Astrocyte of the spinal cord (primary cell): ENCODE results near the gene FBXO39.
"Not testable (repeated sequence)": the region's sequence is repeated elsewhere in the genome, so short reads cannot be mapped to it uniquely, and the experiment has no call there.

Experiments
- DNase-seq: peaks from one replicate; pipeline ENCODE4 v3.0.0; 2011; ENCODE audit warnings: low read depth, low spot score
- H3K4me3 ChIP-seq: 2 replicates; pipeline ENCODE4 v1.5.1; 2011; ENCODE audit warnings: low read depth, mild to moderate bottlenecking, low read length, moderate library complexity
- CTCF ChIP-seq: IDR thresholded peaks from 2 replicates; pipeline ENCODE4 v1.5.1; 2012; ENCODE audit warnings: low read depth, mild to moderate bottlenecking, low read length, inconsistent platforms
- in situ Hi-C: cut with HindIII; loops from 2 replicates; pipeline ENCODE4 v1.10.0; 2017; ENCODE audit warnings: low sequenced_read_pairs

Gene FBXO39

GRCh38 chr17:6797718-6798351 is 21.8 kb downstream of the FBXO39 start:
- no peak overlapping the region for H3K4me3 ChIP-seq
- no peak for TF ChIP-seq CTCF
- in situ Hi-C loops, result no loop called here
- DNase-seq, result no peak

- no peak for TF ChIP-seq CTCF
- in situ Hi-C loops, result no loop called here
- no peak for DNase-seq
- no peak overlapping the region for H3K4me3 ChIP-seq
Measured at GRCh38 chr17:6799738-6800137, 23.7 kb downstream of the FBXO39 start.

- TF ChIP-seq CTCF, result no peak
- in situ Hi-C loops, result no loop called here
- no peak overlapping the region for H3K4me3 ChIP-seq
- DNase-seq, result no peak
Measured at GRCh38 chr17:6800422-6801027, 24.5 kb downstream of the FBXO39 start.

- DNase-seq, result no peak
Measured at GRCh38 chr17:6811510-6811909, 35.5 kb downstream of the FBXO39 start.

GRCh38 chr17:6812295-6812694 is 36.3 kb downstream of the FBXO39 start:
- no peak for TF ChIP-seq CTCF

More at GRCh38 chr17:6811510-6811909, 35.5 kb downstream of the FBXO39 start:
- TF ChIP-seq CTCF, result no peak
- in situ Hi-C loops, result no loop called here
- no peak overlapping the region for H3K4me3 ChIP-seq

GRCh38 chr17:6815775-6816174 is 39.8 kb downstream of the FBXO39 start:
- TF ChIP-seq CTCF, result no peak
- in situ Hi-C loops, result no loop called here
- H3K4me3 ChIP-seq, result no peak overlapping the region
- DNase-seq, result no peak

More at GRCh38 chr17:6812295-6812694, 36.3 kb downstream of the FBXO39 start:
- H3K4me3 ChIP-seq, result no peak overlapping the region
- no peak for DNase-seq
- in situ Hi-C loops, result no loop called here

- DNase-seq, H3K4me3 ChIP-seq, in situ Hi-C loops: not testable (repeated sequence)
Measured at GRCh38 chr17:6816368-6816767, 40.4 kb downstream of the FBXO39 start.
